ENCODE data around the gene WDR72.

GRCh38 chr15:53644660-53645059, 114.8 kb downstream of the WDR72 start:
- no peak for TF ChIP-seq POLR2A (IDR thresholded peaks at IDR 0.05)
- TF ChIP-seq CTCF (IDR thresholded peaks at IDR 0.05), result no peak

Measured in testis (tissue), 2 donors.